NCI-H187 treated with DMSO at 0.1 percent for 48 hours (cell line): ENCODE data around the gene MEST.
"Not testable (repeated sequence)": the region's sequence is repeated elsewhere in the genome, so short reads cannot be mapped to it uniquely, and the experiment has no call there.

Source experiments
- DNase-seq: peaks from one replicate; lab custom pipeline; 2025; lab: John Stamatoyannopoulos, UW

Gene MEST

GRCh38 chr7:130491841-130492522, at the start of gene MEST:
MEST (plus strand) TSS chr7:130492085; CDS start chr7:130492314, 229 bp downstream.
- DNase-seq: no peak

DNA sequence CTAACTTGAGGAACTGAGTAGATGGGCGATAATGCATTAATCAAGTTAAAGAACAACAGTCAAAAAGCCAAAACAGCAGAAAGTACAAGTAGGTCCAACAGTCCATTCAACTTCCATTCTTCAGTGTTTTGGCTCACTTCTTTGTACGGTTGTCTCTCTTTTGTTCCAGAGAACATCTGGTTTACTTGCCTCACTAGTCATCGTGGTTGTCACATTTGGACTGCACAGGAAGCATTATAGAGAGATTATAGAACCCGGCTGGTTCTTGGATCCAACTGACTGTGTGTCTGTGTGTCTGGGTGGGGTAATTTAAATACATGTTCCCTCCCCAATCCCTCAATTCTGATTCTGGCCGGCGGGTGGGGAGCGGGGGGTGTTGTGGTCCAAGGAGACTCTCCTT, 49.3 kb upstream of the MEST start:
- no peak for DNase-seq

DNA sequence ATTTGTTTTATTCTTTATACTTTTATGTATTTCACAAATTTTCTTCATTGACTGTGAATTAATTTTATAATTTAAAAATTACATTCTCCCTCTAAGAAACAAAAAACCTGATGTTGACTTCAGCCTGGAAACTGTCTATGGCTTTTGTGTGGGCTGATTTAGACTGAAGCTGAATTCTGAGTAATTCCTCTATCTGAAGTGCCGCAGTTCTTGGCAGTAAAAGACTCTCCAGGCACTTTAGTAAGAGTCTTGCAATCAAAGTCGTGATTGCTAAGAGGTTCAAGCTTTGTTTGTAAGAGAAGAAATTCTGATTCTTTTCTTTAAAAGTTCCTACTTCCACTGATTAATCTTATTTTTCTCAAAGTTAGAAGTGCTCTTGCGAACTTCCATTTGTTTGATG, 47.7 kb upstream of the MEST start:
- DNase-seq: no peak

GRCh38 chr7:130444751-130445407, 47.0 kb upstream of the MEST start:
- no peak for DNase-seq

DNA sequence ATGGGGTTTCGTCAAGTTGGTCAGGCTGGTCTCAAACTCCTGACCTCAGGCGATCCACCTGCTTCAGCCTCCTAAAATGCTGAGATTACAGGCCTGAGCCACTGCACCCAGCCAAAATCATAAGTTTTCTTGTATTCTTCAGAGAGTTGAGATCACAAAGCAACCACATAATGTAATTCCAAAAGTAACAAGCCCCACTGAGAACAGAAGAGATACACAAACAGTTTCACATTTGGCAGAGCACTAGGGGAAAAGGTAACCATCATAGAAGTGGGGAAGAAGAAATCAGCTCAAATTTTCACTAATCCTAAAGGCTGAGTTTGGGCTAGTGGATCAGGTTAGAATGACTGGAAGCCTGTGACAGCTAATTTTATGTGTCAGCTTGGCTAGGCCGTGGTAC, 45.6 kb upstream of the MEST start:
- no peak for DNase-seq

GRCh38 chr7:130451344-130451743, 40.5 kb upstream of the MEST start:
- not testable (repeated sequence) for DNase-seq

- DNase-seq: no peak
These were observed 38.9 kb upstream of the MEST start for GRCh38 chr7:130452951-130453350.

DNA sequence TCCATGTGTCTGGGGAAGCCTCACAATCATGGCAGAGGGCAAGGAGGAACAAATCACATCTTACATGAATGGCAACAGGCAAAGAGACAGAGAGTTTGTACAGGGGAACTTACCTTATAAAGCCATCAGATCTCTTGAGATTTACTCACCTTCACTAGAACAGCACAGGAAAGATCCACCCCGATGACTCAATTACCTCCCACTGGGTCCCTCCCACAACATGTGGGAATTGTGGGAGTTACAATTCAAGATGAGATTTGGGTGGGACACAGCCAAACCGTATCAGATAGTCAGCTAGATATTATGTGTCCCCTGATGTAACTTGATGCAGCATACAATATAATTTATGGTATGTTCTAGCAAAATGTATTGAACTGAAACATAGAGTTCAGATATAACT, 36.9 kb upstream of the MEST start:
- no peak for DNase-seq

DNA sequence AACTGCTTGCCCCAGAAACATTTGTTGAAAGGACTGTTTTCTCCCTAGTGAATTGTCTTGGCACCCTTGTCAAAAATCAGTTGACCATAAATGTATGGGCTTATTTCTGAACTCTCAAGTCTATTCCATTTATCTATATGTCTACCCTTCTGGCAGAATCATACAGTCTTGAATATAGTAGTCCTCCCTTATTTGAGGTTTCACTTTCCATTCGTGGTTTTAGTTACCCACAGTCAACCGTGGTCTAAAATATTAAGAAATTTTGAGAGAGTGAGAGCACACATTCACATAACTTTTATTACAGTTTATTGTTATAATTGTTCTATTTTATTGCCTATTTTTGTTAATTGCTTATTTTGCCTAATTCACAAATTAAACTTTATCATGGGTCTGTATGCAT, 33.6 kb upstream of the MEST start:
- DNase-seq: no peak

DNA sequence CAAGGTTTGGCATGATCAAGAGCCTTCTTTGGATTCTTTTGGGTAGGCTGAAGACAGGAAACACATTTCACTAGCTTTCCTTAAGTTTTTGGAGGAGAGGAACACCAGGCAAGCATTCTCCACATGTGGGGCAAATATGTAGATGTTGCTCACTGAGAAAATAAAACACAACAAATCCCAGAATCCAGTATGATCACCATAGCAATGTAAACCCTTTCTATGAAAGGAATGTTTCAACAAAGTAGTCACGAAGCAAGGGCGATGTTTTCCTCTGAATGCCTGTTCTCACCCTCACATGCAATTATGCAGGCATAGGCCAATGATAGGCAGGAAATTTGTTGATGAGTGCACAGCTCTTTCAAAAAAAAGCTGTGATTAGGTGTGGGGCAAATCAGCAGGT, 30.6 kb upstream of the MEST start:
- DNase-seq: no peak

DNA sequence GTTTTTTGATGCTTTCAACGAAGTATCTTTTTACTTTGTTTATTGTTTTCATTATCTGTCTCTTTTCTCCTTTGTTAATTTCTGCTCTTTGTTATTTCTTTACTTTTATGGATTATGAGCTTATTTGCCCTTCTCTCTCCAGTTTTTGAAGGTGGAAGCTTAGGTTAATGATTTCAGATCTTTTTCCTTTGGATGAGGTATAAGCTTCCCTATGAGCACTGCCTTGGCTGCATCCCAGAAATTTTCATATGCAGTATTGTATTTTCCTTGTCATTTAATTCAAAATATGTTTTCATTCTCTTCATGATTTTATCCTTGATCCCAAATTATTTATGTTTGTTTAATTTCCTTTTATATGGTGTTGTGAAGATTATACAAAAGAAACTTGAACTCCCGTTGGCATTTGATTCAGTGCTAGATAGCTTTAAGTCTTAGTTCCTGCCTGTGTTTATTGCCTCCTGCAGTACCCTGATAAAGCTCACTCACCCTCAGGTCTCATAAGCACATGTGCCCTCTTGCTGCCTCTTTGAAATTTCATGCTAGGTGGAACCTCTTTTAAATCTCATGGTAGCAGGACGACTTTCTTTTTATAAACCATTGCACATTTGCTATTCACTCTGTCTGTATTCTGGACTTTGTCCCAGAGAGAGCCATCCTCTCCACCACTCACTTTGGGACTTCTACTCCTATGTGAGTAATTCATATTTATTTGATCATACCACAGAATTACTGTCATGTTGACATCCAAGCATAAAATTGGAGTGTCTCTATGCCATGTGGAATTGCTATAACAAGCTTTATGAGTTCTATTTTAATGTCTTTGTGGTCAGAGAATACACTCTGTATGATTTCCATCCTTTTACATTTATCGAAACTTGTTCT, 28.1 kb upstream of the MEST start:
- DNase-seq: no peak

DNA sequence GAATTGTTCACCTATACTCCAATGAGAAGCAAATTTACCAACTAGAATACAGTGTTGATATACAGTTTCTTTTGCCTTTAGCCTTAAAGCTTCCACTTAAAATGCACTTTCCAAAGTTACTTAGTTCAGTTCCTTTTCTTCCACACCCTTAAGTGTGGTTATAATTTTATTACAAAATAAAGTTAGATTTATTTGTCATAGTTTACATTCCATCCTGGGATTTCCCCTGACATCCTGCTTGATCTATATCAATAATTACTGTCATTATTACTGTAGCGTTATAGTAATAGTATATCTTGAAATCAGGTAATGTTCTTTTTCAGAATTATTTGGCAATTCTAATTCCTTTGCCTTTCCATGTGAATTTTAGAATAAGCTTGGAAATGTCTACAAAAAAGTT, 23.3 kb upstream of the MEST start:
- no peak for DNase-seq

- no peak for DNase-seq
These were observed 19.9 kb upstream of the MEST start for GRCh38 chr7:130471974-130472373.

- no peak for DNase-seq
These were observed 18.6 kb upstream of the MEST start for GRCh38 chr7:130473289-130473688.

DNA sequence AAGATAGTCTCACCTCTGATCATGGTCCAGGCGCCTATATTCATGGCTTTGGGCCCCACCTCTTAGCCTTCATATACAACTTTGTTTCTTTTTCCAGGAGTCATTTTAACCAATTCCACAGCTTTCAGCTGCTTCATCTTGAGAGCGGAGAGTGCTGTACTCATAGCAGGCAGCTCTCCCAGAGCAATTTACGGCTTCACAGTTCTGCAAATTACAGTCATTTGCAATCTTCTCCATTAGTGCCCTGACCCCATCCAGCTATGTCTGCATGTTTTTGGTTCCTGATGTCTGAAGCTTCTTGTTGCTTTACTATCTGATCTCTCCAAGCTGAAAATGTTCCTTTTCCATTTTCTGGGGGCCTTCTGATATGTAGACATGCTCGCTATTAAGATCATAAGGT, 18.0 kb upstream of the MEST start:
- DNase-seq: no peak

GRCh38 chr7:130475776-130476175, 16.1 kb upstream of the MEST start:
- no peak for DNase-seq

GRCh38 chr7:130476297-130477150, 15.4 kb upstream of the MEST start:
- no peak for DNase-seq

GRCh38 chr7:130478991-130479390, 12.9 kb upstream of the MEST start:
- no peak for DNase-seq

DNA sequence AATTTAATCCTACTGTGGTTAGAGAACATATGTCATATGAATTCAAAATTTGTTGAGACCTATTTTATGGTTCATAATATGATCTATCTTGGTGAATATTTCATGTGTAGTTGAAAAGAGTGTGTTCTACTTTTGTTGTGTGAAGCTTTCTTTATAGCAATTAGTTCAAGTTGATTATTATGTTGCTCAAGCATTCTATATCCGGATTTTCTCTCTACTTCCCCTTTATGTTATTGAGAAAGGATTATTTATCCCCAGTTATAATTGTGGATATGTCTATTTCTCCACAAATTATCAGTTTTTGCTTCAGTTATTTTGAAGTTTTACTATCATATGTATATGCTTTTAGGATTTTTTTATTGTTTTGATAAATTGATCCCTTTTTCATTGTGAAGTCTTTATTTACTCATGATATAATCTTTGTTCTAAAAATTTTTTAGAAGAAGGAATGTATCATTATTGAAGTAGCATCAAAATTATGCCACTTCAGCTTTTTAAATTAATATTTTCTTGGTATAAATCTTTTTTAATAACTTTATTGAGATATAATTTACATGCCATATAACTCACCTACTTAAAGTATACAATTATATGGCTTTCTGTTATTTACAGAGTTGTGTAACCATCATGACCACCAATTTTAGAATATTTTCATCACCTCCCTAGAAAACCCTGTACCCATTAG, 12.0 kb upstream of the MEST start:
- DNase-seq: no peak

DNA sequence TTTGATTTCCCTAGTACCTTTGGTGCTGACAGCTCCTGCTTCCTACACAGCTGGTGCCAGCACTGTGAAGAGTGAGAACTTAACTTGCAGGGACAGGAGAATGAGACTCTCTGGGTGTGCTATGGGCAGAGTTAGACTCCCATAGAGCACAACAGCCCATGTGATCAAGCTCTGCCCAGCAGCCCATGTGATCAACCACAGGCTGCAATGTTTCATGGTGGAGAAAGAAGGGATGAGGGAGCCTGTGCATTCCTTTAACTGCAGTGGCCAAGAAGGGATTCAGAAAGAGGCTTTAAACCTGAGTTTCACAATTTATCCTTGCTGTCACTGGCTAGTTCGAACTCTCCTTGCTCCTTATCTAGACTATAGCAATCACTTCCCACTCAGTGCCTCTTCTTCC, 10.0 kb upstream of the MEST start:
- DNase-seq: no peak

- DNase-seq: no peak
These were observed 8.9 kb upstream of the MEST start for GRCh38 chr7:130483031-130483430.

- no peak for DNase-seq
These were observed 6.2 kb upstream of the MEST start for GRCh38 chr7:130485734-130486113.
